CD8-positive, alpha-beta memory T cell (primary cell): ENCODE measurements around the gene LEF1. TPM values are rescaled to one million over a fixed set of nuclear protein-coding genes. Genes with fewer than 3 reads are reported as not detected.

Experiments
- CTCF ChIA-PET: fragments of 350-600 bp; sonication (Branson Sonifier 250); formaldehyde crosslinking; loops from one replicate; lab custom pipeline; 2021; ENCODE audit warnings: antibody characterized with exemption; lab: Charles Lee
- POLR2A ChIA-PET: fragments of 350-600 bp; sonication (Branson Sonifier 250); formaldehyde crosslinking; loops from one replicate; lab custom pipeline; 2021; ENCODE audit warnings: antibody characterized with exemption; lab: Charles Lee
- DNase-seq, 5 donors: peaks; one replicate each; pipeline versions ENCODE4 v3.0.0 to v3.0.0-alpha.2; 2020 to 2022; ENCODE audit warnings: mixed read lengths in 1 of 5
- H3K27ac ChIP-seq: one replicate; pipeline ENCODE4 v1.7.0; 2013; ENCODE audit warnings: low read depth, mild to moderate bottlenecking, low read length, moderate library complexity
- H3K27me3 ChIP-seq: 2 replicates; pipeline ENCODE4 v1.7.0; 2013; ENCODE audit warnings: low read length, mild to moderate bottlenecking; ENCODE audit not compliant: insufficient read depth, poor library complexity, severe bottlenecking
- H3K36me3 ChIP-seq: 2 replicates; pipeline ENCODE4 v1.7.0; 2013; ENCODE audit warnings: mild to moderate bottlenecking, low read length, moderate library complexity; ENCODE audit not compliant: insufficient read depth
- H3K4me1 ChIP-seq: 2 replicates; pipeline ENCODE4 v1.7.0; 2013; ENCODE audit warnings: mild to moderate bottlenecking, low read length, moderate library complexity; ENCODE audit not compliant: insufficient read depth
- H3K4me3 ChIP-seq: 2 replicates; pipeline ENCODE4 v1.7.0; 2013; ENCODE audit warnings: mild to moderate bottlenecking, low read length
- H3K9me3 ChIP-seq: 2 replicates; pipeline ENCODE4 v1.7.0; 2013; ENCODE audit warnings: mild to moderate bottlenecking, low read length
- H3K27ac Mint-ChIP-seq, 8 donors: one replicate each; pipeline ENCODE4 v1.8.0; 2020 to 2021; ENCODE audit warnings: mixed read lengths in 8 of 8, mild to moderate bottlenecking in 6 of 8, inconsistent platforms in 3 of 8, moderate library complexity in 3 of 8
- H3K27me3 Mint-ChIP-seq, 2 donors: one replicate each; pipeline ENCODE4 v1.8.0; 2020 to 2021; ENCODE audit warnings: mixed read lengths in 2 of 2, mild to moderate bottlenecking in 1 of 2, moderate library complexity in 1 of 2
- H3K36me3 Mint-ChIP-seq, 3 donors: one replicate each; pipeline ENCODE4 v1.8.0; 2020 to 2021; ENCODE audit warnings: mixed read lengths in 3 of 3, inconsistent platforms in 1 of 3, mild to moderate bottlenecking in 1 of 3
- H3K4me1 Mint-ChIP-seq, 3 donors: one replicate each; pipeline ENCODE4 v1.8.0; 2020 to 2021; ENCODE audit warnings: mixed read lengths in 3 of 3, inconsistent platforms in 1 of 3, mild to moderate bottlenecking in 1 of 3
- H3K4me3 Mint-ChIP-seq, 7 donors: one replicate each; pipeline ENCODE4 v1.8.0; 2020 to 2021; ENCODE audit warnings: mixed read lengths in 7 of 7, mild to moderate bottlenecking in 6 of 7, moderate library complexity in 4 of 7, inconsistent platforms in 2 of 7
- H3K9me3 Mint-ChIP-seq, 5 donors: one replicate each; pipeline ENCODE4 v1.8.0; 2020 to 2022; ENCODE audit warnings: mixed read lengths in 5 of 5, mild to moderate bottlenecking in 3 of 5, moderate library complexity in 2 of 5, inconsistent platforms in 1 of 5
- polyA plus RNA-seq: library from polyadenylated mRNA; unstranded; fragments of 300-500 nt; fragmentation: Illumina TruSeq; gene quantifications from one replicate; pipeline ENCODE4 v1.2.3, GENCODE V29; 2021
- total RNA-seq, 2 experiments: library from RNA; stranded (reverse); gene quantifications; one replicate each; pipeline ENCODE4 v1.2.3, GENCODE V29; 2021

Gene LEF1
- total and polyA plus RNA-seq, 3 experiments from 2014 or later: 53.2 to 230 (median 55.1) TPM

DNA sequence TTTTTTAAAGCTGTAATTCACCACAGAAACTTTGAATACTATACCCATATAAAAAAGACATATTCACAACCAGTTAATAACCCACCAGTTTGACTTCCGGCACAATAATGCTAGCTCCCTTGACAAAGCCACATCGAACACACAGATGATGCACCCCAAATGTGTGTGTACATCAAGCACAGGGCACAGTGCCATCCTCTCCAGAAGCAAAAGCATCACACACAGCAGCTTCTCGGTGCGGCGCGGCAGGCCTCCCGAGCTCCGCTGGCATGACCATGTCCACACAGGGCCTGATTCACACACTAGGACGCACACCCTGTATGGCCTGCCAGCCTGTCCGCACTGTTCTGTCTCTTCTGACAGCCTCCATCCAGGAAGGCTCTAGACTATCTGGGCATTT, 88.0 kb downstream of the LEF1 start:
- peaks cover 30 to 31% (median 30%) of the 10 kb centered on the region in 3 donors for H3K4me1 Mint-ChIP-seq
- no peak overlapping the region for H3K27ac ChIP-seq
- peaks cover 26% of the 10 kb centered on the region for H3K36me3 ChIP-seq
- peaks cover 35% of the 10 kb centered on the region for H3K4me1 ChIP-seq
- peaks cover 11 to 21% of the 10 kb centered on the region in 2 donors for H3K27me3 Mint-ChIP-seq
- POLR2A ChIA-PET: no interaction called here
- no peaks in the 10 kb centered on the region for H3K27me3 ChIP-seq
- peak overlapping the region in 7 of 8 donors; percentile 25 to 92 (median 82) for H3K27ac Mint-ChIP-seq
- H3K9me3 ChIP-seq: no peaks in the 10 kb centered on the region
- H3K4me3 ChIP-seq: peak overlapping the region; percentile 24
- H3K4me3 Mint-ChIP-seq: peak overlapping the region in 6 of 7 donors; percentile 32 to 86 (median 66)
- peak in 3 of 5 donors; percentile 39 to 78 (median 54) for DNase-seq
- peaks cover 0 to 58% (median 21%) of the 10 kb centered on the region in 3 donors for H3K36me3 Mint-ChIP-seq
- H3K9me3 Mint-ChIP-seq: no peaks in the 10 kb centered on the region
- CTCF ChIA-PET: interaction anchor here (1.1 kb wide), 1 partner anchor 13 kb away, joined by 3 read pairs; no protein-coding TSS in a partner anchor

DNA sequence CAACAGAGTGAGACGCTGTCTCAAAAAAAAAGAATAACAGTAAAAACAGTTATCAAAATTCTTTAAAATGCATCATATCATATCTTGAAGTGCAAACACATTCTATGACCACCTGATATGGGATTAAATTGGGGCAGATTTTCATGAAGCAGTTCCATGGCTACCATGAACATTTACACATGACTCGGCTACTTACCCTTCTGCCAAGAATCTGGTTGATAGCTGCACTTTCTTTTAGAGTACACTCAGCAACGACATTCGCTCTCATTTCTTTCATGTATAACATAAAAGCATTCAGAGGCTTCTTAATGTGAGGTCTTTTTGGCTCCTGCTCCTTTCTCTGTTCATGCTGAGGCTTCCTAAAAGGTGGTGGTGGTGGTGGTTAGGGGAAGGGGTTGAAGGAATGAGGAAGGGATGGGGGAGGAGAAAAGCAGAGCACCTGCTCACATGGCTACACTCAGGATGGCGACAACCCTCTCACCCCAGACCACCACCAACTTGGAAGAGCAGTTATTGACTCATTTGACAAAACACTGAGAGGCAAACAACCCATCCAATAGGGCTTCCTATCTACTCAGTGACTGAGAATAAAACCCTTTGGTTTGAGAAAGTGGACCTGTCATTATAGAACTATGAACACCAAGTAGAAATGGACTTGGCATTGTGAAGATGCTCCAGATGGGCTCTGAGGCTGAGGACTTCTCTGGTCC, 90.6 kb downstream of the LEF1 start:
- Histone ChIP-seq H3K4me3 (no peak overlapping the region), H3K27ac (no peak overlapping the region), H3K9me3 (no peaks in the 10 kb centered on the region), H3K36me3 (peaks cover 26% of the 10 kb centered on the region), H3K27me3 (no peaks in the 10 kb centered on the region), H3K4me1 (peaks cover 42% of the 10 kb centered on the region)
- Mint-ChIP-seq H3K27ac (peak overlapping the region in 4 of 8 donors; percentile 48 to 64 (median 59)), H3K4me3 (no peak overlapping the region), H3K9me3 (no peaks in the 10 kb centered on the region), H3K27me3 (peaks cover 11 to 24% of the 10 kb centered on the region in 2 donors), H3K4me1 (peaks cover 38 to 48% (median 47%) of the 10 kb centered on the region in 3 donors), H3K36me3 (peaks cover 0 to 55% (median 22%) of the 10 kb centered on the region in 3 donors)
- CTCF ChIA-PET: no interaction called here
- POLR2A ChIA-PET: no interaction called here
- no peak for DNase-seq

DNA sequence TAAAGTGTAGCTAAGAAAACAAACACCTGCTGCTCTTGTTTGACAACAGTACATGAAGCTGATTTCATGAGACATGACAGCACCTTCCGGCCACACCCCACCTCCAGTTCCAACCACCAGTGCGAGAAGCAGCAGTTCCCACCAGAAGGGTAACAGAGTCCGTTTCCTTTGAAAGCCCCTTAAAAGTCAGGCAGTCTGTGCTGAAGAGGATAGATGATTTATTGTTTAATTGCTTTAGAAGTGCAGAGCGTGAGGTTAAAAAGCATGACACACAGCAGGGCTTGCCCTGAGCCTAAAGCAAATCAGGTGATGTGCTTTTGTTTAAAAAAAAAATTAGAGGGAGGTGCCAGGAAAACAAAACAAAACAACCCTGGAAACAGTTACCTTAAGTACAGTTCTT, 96.4 kb downstream of the LEF1 start:
- H3K27me3 ChIP-seq: no peaks in the 10 kb centered on the region
- H3K36me3 Mint-ChIP-seq: peaks cover 0 to 40% (median 5%) of the 10 kb centered on the region in 3 donors
- H3K4me1 ChIP-seq: peaks cover 45% of the 10 kb centered on the region
- H3K4me1 Mint-ChIP-seq: peaks cover 37 to 63% (median 49%) of the 10 kb centered on the region in 3 donors
- peak overlapping the region; percentile 0 to 69 (median 61) for H3K4me3 Mint-ChIP-seq
- no peaks in the 10 kb centered on the region for H3K9me3 Mint-ChIP-seq
- H3K27me3 Mint-ChIP-seq: peaks cover 0 to 7% of the 10 kb centered on the region in 2 donors
- H3K9me3 ChIP-seq: no peaks in the 10 kb centered on the region
- H3K27ac Mint-ChIP-seq: peak overlapping the region; percentile 35 to 96 (median 85)
- ChIA-PET CTCF (interaction anchor here (1.3 to 1.7 kb wide), 2 partner anchors 10 to 42 kb away, joined by 3 read pairs; no protein-coding TSS in a partner anchor), POLR2A (no interaction called here)
- H3K36me3 ChIP-seq: peaks cover 4% of the 10 kb centered on the region
- no peak overlapping the region for H3K27ac ChIP-seq
- no peak overlapping the region for H3K4me3 ChIP-seq
- DNase-seq: peak; percentile 13 to 91 (median 73)

DNA sequence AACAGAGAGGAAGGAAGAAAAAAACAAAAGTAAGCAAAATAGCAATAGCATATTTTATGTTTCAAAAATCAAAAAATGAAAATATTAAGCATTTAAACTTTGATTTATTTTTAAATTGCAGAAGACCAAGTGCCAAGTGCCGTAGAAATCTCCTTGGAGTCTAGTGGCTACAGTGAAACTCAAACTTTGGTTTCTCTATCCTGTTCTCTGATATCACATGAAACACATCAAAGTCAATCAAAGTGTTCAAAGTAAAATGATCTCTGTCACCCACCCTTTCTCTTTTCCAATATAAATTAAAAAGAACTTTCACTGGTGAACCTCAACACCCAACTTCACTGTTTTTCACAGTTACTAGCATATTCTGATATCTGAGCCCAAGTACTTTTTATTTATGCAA, 98.0 kb downstream of the LEF1 start:
- peak overlapping the region in 7 of 8 donors; percentile 5 to 92 (median 49) for H3K27ac Mint-ChIP-seq
- DNase-seq: peak in 1 of 5 donors; percentile 56
- H3K4me1 ChIP-seq: peaks cover 49% of the 10 kb centered on the region
- no peaks in the 10 kb centered on the region for H3K9me3 Mint-ChIP-seq
- H3K4me3 ChIP-seq: no peak overlapping the region
- H3K36me3 ChIP-seq: peaks cover 4% of the 10 kb centered on the region
- ChIA-PET POLR2A (no interaction called here), CTCF (interaction anchor here (1.3 to 1.8 kb wide), 2 partner anchors 10 to 502 kb away, joined by 3 to 4 read pairs; no protein-coding TSS in a partner anchor)
- no peaks in the 10 kb centered on the region for H3K9me3 ChIP-seq
- no peaks in the 10 kb centered on the region for H3K27me3 ChIP-seq
- H3K4me3 Mint-ChIP-seq: peak overlapping the region in 4 of 7 donors; percentile 4 to 38 (median 14)
- H3K36me3 Mint-ChIP-seq: peaks cover 3 to 46% (median 9%) of the 10 kb centered on the region in 3 donors
- no peak overlapping the region for H3K27ac ChIP-seq
- peaks cover 40 to 63% (median 52%) of the 10 kb centered on the region in 3 donors for H3K4me1 Mint-ChIP-seq
- H3K27me3 Mint-ChIP-seq: peaks cover 0 to 11% of the 10 kb centered on the region in 2 donors

DNA sequence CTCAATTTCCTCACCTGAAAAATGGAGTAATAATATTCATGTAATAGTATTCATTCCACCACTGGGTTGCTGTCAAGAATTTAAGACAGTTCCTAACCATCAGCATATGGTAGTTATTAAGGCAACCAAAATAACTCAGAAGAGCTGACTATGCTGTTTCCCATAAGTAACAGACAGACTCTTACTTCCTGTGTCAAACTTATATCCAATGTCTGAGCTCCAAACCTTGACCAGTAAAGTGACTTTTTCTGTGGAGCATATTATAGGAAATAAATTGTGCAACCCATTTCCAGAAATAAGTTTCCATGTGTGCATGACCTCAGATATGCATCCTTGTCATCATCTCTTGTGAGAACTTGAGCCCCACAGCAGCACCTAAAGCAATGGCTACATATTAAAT, 100.3 kb downstream of the LEF1 start:
- no peaks in the 10 kb centered on the region for H3K27me3 ChIP-seq
- H3K36me3 ChIP-seq: peaks cover 9% of the 10 kb centered on the region
- H3K4me3 ChIP-seq: no peak overlapping the region
- H3K4me3 Mint-ChIP-seq: no peak overlapping the region
- DNase-seq: no peak
- POLR2A ChIA-PET: interaction anchor here (0.8 kb wide), 1 partner anchor 179 kb away, joined by 3 read pairs; no protein-coding TSS in a partner anchor
- H3K27ac ChIP-seq: no peak overlapping the region
- peak overlapping the region in 1 of 8 donors; percentile 21 for H3K27ac Mint-ChIP-seq
- H3K4me1 ChIP-seq: peaks cover 49% of the 10 kb centered on the region
- H3K9me3 Mint-ChIP-seq: no peaks in the 10 kb centered on the region
- H3K9me3 ChIP-seq: no peaks in the 10 kb centered on the region
- H3K27me3 Mint-ChIP-seq: peaks cover 0 to 4% of the 10 kb centered on the region in 2 donors
- CTCF ChIA-PET: interaction anchor here (0.8 kb wide), 1 partner anchor 23 kb away, joined by 3 read pairs; no protein-coding TSS in a partner anchor
- H3K4me1 Mint-ChIP-seq: peaks cover 33 to 55% (median 45%) of the 10 kb centered on the region in 3 donors
- peaks cover 3 to 41% (median 12%) of the 10 kb centered on the region in 3 donors for H3K36me3 Mint-ChIP-seq

DNA sequence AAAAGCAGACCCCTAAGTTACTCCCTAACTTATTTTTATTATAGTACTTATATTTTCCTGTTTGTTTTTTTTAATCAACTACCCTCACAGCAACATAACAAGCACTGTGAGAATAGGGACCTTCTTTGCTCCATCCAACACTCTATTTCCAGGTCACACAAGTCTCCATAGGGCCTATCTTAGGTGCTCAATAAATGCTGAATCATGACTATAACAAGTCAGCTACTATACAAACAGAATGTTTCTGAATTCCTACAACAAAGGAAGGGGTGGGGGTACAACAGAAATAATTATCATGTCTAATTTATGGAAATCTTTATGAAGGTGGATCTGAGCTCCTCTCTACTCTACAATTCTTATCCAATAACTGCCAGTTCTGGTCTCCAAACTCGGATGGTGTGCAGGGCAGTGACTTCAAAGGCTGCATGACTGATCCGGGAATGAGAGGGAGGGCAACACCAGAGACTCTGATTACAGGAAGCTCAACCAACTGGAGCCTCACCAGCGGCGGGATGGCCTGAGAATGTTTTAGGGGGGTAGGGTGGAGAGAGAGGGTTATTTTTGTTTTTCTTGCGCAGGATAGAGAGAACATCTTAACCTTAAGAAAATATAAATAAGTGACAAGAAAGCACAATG, 107.9 kb downstream of the LEF1 start:
- Mint-ChIP-seq H3K27ac (peak overlapping the region in 3 of 8 donors; percentile 24 to 58 (median 56)), H3K4me3 (no peak overlapping the region), H3K9me3 (no peaks in the 10 kb centered on the region), H3K36me3 (peaks cover 0 to 45% (median 12%) of the 10 kb centered on the region in 3 donors), H3K4me1 (peaks cover 15 to 34% (median 20%) of the 10 kb centered on the region in 3 donors), H3K27me3 (peaks cover 2 to 8% of the 10 kb centered on the region in 2 donors)
- ChIA-PET POLR2A (no interaction called here), CTCF (interaction anchor here (1.2 to 2.9 kb wide), 2 partner anchors 10 to 512 kb away, joined by 3 to 13 read pairs; no protein-coding TSS in a partner anchor)
- Histone ChIP-seq H3K27ac (no peak overlapping the region), H3K27me3 (no peaks in the 10 kb centered on the region), H3K36me3 (peaks cover 16% of the 10 kb centered on the region), H3K4me1 (peaks cover 78% of the 10 kb centered on the region), H3K4me3 (no peak overlapping the region), H3K9me3 (no peaks in the 10 kb centered on the region)
- no peak for DNase-seq

DNA sequence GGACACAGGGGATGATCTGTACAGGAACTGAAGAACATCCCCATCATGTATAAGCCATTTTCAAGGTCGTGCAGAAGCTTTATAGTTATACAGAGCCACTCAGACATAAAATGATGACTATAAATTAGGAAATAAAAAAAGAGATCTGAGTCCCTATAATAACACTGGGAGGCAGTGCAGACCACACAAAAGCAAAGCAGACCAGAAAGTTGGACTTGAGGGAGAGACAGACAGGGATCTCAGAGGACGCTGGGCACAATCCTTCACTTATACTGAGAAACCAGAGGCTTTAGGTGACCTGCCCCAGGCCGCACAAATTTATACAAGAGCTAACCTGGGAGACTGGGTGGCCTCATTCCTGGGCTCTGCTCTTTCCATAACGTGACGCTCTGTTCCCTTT, 108.6 kb downstream of the LEF1 start:
- H3K4me1 Mint-ChIP-seq: peaks cover 15 to 35% (median 20%) of the 10 kb centered on the region in 3 donors
- Histone ChIP-seq H3K27ac (no peak overlapping the region), H3K27me3 (no peaks in the 10 kb centered on the region), H3K9me3 (no peaks in the 10 kb centered on the region), H3K4me1 (peaks cover 84% of the 10 kb centered on the region), H3K4me3 (no peak overlapping the region), H3K36me3 (peaks cover 16% of the 10 kb centered on the region)
- no peaks in the 10 kb centered on the region for H3K9me3 Mint-ChIP-seq
- peaks cover 2 to 8% of the 10 kb centered on the region in 2 donors for H3K27me3 Mint-ChIP-seq
- ChIA-PET POLR2A (no interaction called here), CTCF (interaction anchor here (0.9 to 2.9 kb wide), 5 partner anchors 11 to 512 kb away, joined by 3 to 13 read pairs (median 3); no protein-coding TSS in a partner anchor)
- no peak for DNase-seq
- peaks cover 0 to 45% (median 12%) of the 10 kb centered on the region in 3 donors for H3K36me3 Mint-ChIP-seq
- H3K27ac Mint-ChIP-seq: peak overlapping the region in 2 of 8 donors; percentile 49 to 62
- H3K4me3 Mint-ChIP-seq: no peak overlapping the region
